ENCODE results near the gene S100A11. TPM values are rescaled to one million over a fixed set of nuclear protein-coding genes. Genes with fewer than 3 reads are reported as not detected.

Gene S100A11
- total RNA-seq, 1 donor from 2014 or later: 66.9 TPM

DNA sequence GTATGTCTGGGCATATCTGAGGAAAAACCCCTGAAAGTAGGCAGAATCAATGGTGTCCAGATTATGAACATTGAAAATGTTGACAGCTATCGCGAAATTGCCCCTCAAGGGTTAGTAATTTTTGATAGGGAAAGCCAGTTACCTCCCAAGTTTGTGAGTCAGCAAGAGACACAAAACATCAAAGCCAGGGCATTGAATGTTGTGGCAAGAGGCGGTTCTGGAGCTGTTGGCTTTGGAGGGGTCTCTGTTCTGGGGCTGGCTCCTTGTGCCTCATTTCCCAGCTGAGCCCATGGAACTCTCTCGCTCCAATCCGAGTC is 10.6 kb upstream of the S100A11 start:
- DNase-seq: no peak
- Histone ChIP-seq H3K27ac (replicated peaks) (peak overlapping the region; percentile 91), H3K4me3 (peak overlapping the region; percentile 43), H3K9me3 (replicated peaks) (no peaks in the 10 kb centered on the region), H3K36me3 (no peaks in the 10 kb centered on the region), H3K4me1 (peaks cover 19% of the 10 kb centered on the region), H3K27me3 (ENCODE audit: low read depth) (no peaks in the 10 kb centered on the region)
- TF ChIP-seq CTCF (IDR thresholded peaks at IDR 0.05; ENCODE audit: borderline replicate concordance): no peak
- intact Hi-C loops (cut with micrococcal nuclease): no loop called here

DNA sequence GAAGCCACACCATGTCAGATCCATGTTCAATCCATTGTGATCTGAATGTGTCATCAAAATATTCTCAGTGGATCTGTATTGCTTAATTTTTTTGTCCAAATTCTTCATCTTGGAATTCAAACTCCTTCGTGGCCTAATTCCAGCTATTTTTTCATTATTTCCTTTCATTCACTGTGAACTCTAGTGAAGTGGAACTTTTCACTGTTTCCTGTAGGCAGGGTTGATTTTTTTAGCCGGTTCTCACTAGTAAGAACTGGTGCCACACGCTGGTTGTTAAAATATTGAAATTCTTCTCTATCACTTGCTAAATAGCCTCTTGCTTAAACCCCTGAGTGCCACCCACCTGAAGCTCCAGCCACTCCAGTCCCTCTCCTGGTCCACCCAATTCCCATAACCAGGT is 7.6 kb upstream of the S100A11 start:
- intact Hi-C loops (cut with micrococcal nuclease): no loop called here
- TF ChIP-seq CTCF (IDR thresholded peaks at IDR 0.05; ENCODE audit: borderline replicate concordance): no peak
- Histone ChIP-seq H3K27me3 (ENCODE audit: low read depth) (no peaks in the 10 kb centered on the region), H3K36me3 (no peaks in the 10 kb centered on the region), H3K9me3 (replicated peaks) (no peaks in the 10 kb centered on the region), H3K27ac (replicated peaks) (peak overlapping the region; percentile 20), H3K4me3 (no peak overlapping the region), H3K4me1 (peaks cover 19% of the 10 kb centered on the region)
- DNase-seq: no peak

- intact Hi-C loops (cut with micrococcal nuclease): no loop called here
- H3K4me1 ChIP-seq: peaks cover 19% of the 10 kb centered on the region
These were observed 7.1 kb upstream of the S100A11 start for GRCh38 chr1:152043870-152044269.

GRCh38 chr1:152042030-152042429 is 5.2 kb upstream of the S100A11 start:
- DNase-seq: no peak
- no peak for TF ChIP-seq CTCF (IDR thresholded peaks at IDR 0.05; ENCODE audit: borderline replicate concordance)
- H3K9me3 ChIP-seq (replicated peaks): no peaks in the 10 kb centered on the region
- H3K27me3 ChIP-seq (ENCODE audit: low read depth): no peaks in the 10 kb centered on the region
- intact Hi-C loops (cut with micrococcal nuclease): no loop called here
- H3K27ac ChIP-seq (replicated peaks): no peak overlapping the region
- no peak overlapping the region for H3K4me3 ChIP-seq
- H3K4me1 ChIP-seq: peaks cover 6% of the 10 kb centered on the region
- H3K36me3 ChIP-seq: no peaks in the 10 kb centered on the region

More at GRCh38 chr1:152043870-152044269, 7.1 kb upstream of the S100A11 start:
- H3K4me3 ChIP-seq: no peak overlapping the region
- H3K27ac ChIP-seq (replicated peaks): peak overlapping the region; percentile 20
- H3K36me3 ChIP-seq: no peaks in the 10 kb centered on the region
- TF ChIP-seq CTCF (IDR thresholded peaks at IDR 0.05; ENCODE audit: borderline replicate concordance): no peak
- no peaks in the 10 kb centered on the region for H3K9me3 ChIP-seq (replicated peaks)
- no peak for DNase-seq
- H3K27me3 ChIP-seq (ENCODE audit: low read depth): no peaks in the 10 kb centered on the region

DNA sequence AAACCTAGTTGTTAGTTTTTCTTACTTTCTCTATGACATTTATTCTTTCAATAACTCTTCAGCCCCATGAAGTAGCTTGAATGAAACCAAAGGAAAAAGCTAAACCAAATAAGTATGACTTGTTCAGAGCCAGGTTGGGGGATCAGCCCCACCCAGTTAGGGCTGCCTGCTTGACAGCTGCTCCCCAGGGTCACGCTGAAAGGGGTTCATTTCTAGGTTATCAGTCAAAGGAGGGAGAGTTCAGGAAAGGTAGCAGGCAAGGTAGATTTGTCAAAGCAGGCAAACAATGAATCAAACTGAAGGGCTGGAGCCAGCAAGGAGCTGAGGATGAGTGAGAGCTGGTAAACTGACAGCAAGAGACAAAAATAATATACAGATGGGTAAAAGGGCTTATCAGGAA is 3.1 kb upstream of the S100A11 start:
- Histone ChIP-seq H3K27me3 (ENCODE audit: low read depth) (no peaks in the 10 kb centered on the region), H3K4me3 (no peak overlapping the region), H3K36me3 (no peaks in the 10 kb centered on the region), H3K4me1 (peaks cover 26% of the 10 kb centered on the region), H3K27ac (replicated peaks) (no peak overlapping the region), H3K9me3 (replicated peaks) (no peaks in the 10 kb centered on the region)
- no peak for DNase-seq
- no peak for TF ChIP-seq CTCF (IDR thresholded peaks at IDR 0.05; ENCODE audit: borderline replicate concordance)
- intact Hi-C loops (cut with micrococcal nuclease): no loop called here

- Histone ChIP-seq H3K27ac (replicated peaks) (no peak overlapping the region), H3K36me3 (no peaks in the 10 kb centered on the region), H3K4me1 (peaks cover 31% of the 10 kb centered on the region), H3K27me3 (ENCODE audit: low read depth) (no peaks in the 10 kb centered on the region), H3K4me3 (no peak overlapping the region), H3K9me3 (replicated peaks) (no peaks in the 10 kb centered on the region)
- no peak for DNase-seq
- no peak for TF ChIP-seq CTCF (IDR thresholded peaks at IDR 0.05; ENCODE audit: borderline replicate concordance)
- intact Hi-C loops (cut with micrococcal nuclease): no loop called here
These were observed 2.7 kb upstream of the S100A11 start for GRCh38 chr1:152039461-152039860.
